GM12864 (cell line): ENCODE data around the gene AHNAK2.
A peak's percentile ranks its signal among the peaks of the same experiment; 100 is the strongest.
"Not testable (repeated sequence)": the region's sequence is repeated elsewhere in the genome, so short reads cannot be mapped to it uniquely, and the experiment has no call there.

Experiments
- DNase-seq: peaks from one replicate; pipeline ENCODE4 v3.0.0-alpha.2; 2011; ENCODE audit warnings: low read depth
- H3K4me3 ChIP-seq: 2 replicates; pipeline ENCODE4 v1.5.1; 2011; ENCODE audit warnings: mild to moderate bottlenecking, low read depth, low read length, control low read depth
- TF ChIP-seq, protein P1 (sequence below): IDR thresholded peaks from 2 replicates; pipeline ENCODE4 v1.5.1; 2011; ENCODE audit warnings: low read depth, mild to moderate bottlenecking, moderate library complexity, low read length, control low read depth, inconsistent platforms; ENCODE audit errors: missing control alignments

Gene AHNAK2

DNA sequence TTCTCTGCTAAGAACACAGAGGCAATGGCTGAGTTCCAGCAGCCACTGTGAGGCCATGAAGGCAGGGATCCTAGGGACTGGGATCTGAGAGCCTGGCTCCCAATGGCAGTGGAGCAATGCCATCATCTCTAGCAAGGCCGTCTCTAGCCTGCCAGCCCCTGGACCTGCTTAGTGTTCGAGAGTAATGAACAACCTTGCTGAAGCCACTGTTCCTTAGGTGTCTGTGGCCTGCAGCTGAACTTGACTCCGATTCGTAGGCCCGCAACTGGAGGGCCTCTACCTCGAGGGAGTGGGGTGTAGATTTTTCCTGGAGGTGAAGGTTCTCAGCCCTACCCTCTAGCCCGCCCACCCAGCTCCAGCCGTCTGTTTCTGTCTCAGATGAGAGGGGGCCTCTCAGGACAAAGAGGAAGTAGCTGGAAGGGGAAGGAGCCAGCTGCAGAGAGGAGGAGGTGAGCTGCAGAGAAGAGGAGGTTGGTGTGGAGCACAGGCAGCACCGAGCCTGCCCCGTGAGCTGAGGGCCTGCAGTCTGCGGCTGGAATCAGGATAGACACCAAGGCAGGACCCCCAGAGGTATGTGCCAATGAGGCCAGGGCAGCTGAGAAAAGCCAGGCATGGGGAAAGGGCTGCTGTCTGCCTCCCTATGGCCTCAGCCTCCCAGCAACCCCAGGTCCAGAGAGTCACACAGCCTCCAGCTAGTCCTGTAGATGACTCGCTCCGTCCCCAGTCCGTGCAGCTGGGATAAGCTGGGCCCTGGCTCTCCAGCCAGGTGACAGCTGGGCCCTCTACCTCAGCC is 53.6 kb downstream of the AHNAK2 start, which contains the start of gene PLD4:
TSS of gene PLD4 (plus strand) at position 459 of the 793 bp plus-strand sequence. CDS start 2,262 bp downstream, outside the sequence.
- peak within 1 kb of the TSS; percentile 61 for H3K4me3 ChIP-seq
- peak; percentile 43 for DNase-seq
- TF ChIP-seq, protein P1, sequence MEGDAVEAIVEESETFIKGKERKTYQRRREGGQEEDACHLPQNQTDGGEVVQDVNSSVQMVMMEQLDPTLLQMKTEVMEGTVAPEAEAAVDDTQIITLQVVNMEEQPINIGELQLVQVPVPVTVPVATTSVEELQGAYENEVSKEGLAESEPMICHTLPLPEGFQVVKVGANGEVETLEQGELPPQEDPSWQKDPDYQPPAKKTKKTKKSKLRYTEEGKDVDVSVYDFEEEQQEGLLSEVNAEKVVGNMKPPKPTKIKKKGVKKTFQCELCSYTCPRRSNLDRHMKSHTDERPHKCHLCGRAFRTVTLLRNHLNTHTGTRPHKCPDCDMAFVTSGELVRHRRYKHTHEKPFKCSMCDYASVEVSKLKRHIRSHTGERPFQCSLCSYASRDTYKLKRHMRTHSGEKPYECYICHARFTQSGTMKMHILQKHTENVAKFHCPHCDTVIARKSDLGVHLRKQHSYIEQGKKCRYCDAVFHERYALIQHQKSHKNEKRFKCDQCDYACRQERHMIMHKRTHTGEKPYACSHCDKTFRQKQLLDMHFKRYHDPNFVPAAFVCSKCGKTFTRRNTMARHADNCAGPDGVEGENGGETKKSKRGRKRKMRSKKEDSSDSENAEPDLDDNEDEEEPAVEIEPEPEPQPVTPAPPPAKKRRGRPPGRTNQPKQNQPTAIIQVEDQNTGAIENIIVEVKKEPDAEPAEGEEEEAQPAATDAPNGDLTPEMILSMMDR = no peak

DNA sequence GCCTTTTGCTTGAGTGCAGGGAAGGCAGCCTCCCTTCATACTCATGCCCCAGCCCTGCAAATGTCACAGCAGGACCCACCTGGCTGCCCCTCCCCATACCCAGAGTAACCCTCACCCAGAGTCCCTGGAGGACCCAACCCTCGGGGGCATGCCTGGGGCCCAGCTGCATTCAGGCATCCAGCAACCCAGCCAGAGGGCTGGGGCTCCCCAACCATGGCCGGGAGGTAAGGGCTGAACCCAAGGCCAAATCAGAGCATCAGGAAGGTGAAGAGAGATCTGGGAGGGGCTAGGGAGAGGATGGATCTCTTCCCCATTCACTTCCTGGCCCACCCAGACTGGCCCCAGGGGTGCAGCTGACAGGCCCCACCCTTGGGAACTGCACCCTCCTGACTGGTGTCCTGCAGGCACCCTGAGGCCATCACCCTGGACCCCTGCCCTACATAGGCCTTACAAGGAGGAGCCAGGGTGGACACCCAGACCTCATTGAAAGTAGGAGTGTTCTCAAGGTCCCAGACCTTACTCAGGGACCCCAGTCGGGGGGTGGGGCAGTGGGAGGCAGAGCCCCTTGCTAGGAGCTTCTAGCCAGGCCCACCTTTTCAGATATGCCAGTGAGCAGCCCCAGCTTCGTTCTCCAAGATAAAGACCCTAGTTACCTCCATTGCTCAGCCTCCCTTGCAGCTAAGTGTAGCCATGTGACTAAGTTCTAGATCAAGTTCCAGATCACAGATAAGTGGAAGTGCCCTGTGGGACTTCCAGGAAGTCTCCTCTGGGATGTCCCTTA is 54.3 kb downstream of the AHNAK2 start:
- no peak overlapping the region for H3K4me3 ChIP-seq
- DNase-seq = no peak
- TF ChIP-seq, protein P1 = no peak

DNA sequence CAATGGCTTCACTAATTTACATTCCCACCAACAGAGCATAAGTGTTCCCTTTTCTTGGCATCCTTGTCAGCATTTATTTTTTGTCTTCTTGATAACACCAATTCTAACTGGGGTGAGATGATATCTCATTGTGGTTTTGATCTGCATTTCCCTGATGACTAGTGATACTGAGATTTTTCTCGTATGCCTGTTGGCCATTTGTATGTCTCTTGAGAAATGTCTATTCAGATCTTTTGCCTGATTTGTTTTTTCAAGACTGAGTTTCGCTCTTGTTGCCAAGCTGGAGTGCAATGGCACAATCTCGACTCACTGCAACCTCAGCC is 58.2 kb downstream of the AHNAK2 start:
- no peak for DNase-seq
- TF ChIP-seq, protein P1 = no peak
- H3K4me3 ChIP-seq = no peak overlapping the region

DNA sequence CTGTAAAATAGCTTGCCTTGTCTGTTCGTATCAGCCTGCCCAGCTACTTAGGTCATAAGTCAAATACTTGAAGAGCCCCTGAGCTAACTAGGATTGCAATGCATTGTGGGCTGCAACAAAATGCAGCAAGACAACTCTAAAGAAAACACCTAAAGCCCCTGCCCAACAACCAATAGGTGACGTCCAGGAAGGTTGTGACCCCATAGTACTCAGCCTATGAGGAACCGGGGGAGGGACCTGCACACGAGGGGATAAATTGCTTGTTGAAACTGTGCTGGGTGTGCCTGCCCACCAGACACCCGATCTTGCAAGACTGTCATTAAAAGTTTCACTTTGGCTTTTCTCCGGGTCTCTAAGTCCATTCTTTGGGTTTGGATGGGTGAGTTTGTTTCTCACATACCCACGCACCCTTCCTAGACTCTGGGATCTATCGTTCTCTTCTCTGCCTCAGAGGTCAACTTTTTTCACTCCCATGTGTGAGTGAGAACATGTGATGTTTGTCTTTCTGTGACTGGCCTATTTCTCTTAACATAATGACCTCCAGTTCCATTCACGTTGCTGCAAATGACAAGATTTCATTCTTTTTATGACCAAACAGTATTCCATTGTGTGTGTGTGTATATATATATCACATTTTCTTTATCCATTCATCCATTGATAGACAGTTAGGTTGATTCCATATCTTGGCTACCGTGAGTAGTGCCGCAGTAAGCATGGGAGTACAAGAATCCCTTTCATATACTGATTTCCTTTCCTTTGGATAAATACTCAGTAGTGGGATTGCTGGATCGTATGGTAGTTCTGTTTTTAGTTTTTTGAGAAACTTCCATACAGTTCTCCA is 58.8 kb downstream of the AHNAK2 start:
- not testable (repeated sequence) for DNase-seq, H3K4me3 ChIP-seq

DNA sequence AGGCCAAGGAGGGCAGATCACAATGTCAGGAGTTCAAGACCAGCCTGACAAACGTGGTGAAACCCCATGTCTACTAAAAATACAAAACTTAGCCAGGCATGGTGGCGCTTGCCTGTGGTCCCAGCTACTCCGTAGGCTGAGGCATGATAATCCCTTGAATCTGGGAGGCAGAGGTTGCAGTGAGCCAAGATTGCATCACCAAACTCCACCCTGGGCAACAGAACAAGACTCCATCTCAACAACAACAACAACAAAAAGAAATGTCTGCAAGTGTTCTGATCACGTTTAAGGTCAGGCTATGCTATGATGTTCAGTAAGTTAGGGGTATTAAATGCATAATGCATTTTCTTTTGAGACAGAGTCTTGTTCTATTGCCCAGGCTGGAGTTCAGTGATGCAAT is 60.2 kb downstream of the AHNAK2 start:
- DNase-seq = no peak
- no peak overlapping the region for H3K4me3 ChIP-seq
- TF ChIP-seq, protein P1 = no peak

DNA sequence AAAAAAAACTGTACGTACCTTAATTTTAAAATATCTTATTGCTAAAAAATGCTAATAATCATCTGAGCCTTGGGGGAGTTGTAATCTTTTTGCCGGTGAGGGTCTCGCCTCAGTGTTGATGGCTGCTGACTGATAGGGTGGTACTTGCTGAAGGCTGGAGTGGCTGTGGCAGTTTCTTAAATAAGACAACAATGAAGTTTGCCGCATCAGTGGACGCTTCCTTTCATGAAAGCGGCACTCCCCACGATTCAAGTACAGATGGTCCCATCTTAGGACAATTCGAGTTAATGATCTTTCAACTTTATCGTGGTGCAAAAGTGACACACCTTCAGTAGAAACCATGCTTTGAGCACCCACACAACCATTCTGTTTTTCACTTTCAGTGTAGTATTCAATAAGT is 61.1 kb downstream of the AHNAK2 start:
- no peak for DNase-seq
- TF ChIP-seq, protein P1 = no peak
- no peak overlapping the region for H3K4me3 ChIP-seq

DNA sequence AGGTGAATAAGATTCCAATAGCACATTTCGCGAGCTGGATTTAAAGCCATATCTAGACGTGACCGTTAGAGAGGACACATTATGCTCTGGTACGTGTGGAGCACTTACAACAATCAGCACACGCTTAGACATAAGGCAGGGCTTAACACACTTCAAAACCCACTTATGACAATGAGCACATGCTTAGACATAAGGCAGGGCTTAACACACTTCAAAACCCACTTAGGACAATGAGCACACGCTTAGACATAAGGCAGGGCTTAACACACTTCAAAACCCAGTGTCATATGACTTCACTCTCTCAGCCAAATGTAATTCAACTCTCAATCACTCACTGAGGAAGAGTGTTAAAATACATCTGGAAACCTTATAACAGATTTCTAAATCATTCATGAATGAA is 64.7 kb downstream of the AHNAK2 start:
- H3K4me3 ChIP-seq = no peak overlapping the region
- TF ChIP-seq, protein P1 = no peak
- no peak for DNase-seq
